NCI-H2196 treated with DMSO at 0.1 percent for 48 hours (cell line): ENCODE data around the gene SPATS2.

ENCODE experiments used
- DNase-seq: peaks from one replicate; lab custom pipeline; 2025; ENCODE audit not compliant: unreplicated experiment; lab: John Stamatoyannopoulos, UW

The SPATS2 gene

GRCh38 chr12:49567611-49568441 is 200.6 kb downstream of the SPATS2 start, which contains the start of gene MCRS1:
Gene MCRS1, minus strand, starts transcription at chr12:49568142. Its CDS starts 1,411 bp downstream, at chr12:49566731.
- DNase-seq: peak; percentile 75

DNA sequence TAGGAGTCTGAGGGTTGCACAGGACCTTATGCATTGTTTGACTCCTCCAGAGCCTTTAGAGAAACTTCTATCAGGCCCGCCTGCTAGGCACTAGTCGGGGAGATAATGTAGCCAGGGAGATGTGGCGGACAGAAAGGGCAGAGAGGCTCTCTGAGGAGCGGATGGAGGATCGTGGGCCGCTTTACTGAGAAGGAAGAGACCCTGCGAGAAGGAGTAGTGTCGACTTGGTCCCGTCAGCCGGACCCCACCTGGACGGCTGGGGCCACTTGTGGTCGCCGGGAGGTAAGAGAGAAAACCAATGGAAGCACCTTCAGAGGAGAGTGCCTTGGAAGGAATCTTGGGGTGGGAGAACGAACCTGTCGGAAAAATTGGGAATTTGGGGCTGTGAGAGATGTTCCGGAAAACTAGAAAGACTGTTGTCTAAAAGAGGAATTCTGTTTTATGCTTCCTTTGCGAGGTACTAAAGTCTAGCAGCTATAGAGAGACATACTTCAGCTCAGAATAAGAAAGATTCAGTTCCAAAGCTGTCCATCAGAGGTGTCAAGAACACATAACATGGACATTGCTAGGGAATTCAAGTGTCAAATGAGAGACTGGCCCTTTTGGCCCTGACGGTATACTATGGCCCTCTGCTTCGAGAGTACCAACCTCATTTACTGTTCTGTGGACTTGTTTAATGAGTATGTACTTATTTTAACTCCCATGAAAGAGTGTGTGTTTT is 201.3 kb downstream of the SPATS2 start:
- DNase-seq: no peak
